Breast epithelium (tissue), 4 donors: ENCODE measurements around the gene SYT15B. TPM values are rescaled to one million over a fixed set of nuclear protein-coding genes. Genes with fewer than 3 reads are reported as not detected.
"Not testable (repeated sequence)": the region's sequence is repeated elsewhere in the genome, so short reads cannot be mapped to it uniquely, and the experiment has no call there.

Source experiments
- DNase-seq, 2 donors: peaks; one replicate each; pipeline ENCODE4 v3.0.0-alpha.2; 2019; ENCODE audit warnings: low spot score in 2 of 2
- H3K27ac ChIP-seq, 2 donors: fragments of 200-600 bp; sonication (generic) in 1 of 2; one replicate each; pipeline ENCODE4 v1.5.1; 2016 to 2019; ENCODE audit warnings: mild to moderate bottlenecking in 1 of 2
- H3K27me3 ChIP-seq, 2 donors: fragments of 200-600 bp; sonication (generic) in 1 of 2; one replicate each; pipeline versions ENCODE4 v1.5.1 to v1.6.0; 2017 to 2019; ENCODE audit warnings: control low read depth in 1 of 2, mild to moderate bottlenecking in 1 of 2
- H3K36me3 ChIP-seq: fragments of 200-600 bp; one replicate; pipeline ENCODE4 v1.5.1; 2019
- H3K4me1 ChIP-seq, 2 donors: fragments of 200-600 bp; sonication (generic); one replicate each; pipeline ENCODE4 v1.5.1; 2016 to 2019; ENCODE audit warnings: control low read depth in 1 of 2
- H3K4me3 ChIP-seq, 3 donors: fragments of 200-600 bp; sonication (generic); 1 replicate in 2 of 3; 2 replicates in 1 of 3; pipeline ENCODE4 v1.5.1; 2016 to 2019; ENCODE audit warnings: mild to moderate bottlenecking in 3 of 3, moderate library complexity in 2 of 3
- H3K9me3 ChIP-seq, 2 donors: fragments of 200-600 bp; sonication (generic) in 1 of 2; one replicate each; pipeline ENCODE4 v1.5.1; 2016 to 2019; ENCODE audit warnings: control low read depth in 1 of 2
- CTCF ChIP-seq, 3 donors: fragments of 450-650 bp; IDR thresholded peaks; one replicate each; pipeline ENCODE4 v1.5.1; 2016 to 2017; ENCODE audit warnings: antibody characterized with exemption in 3 of 3, mild to moderate bottlenecking in 3 of 3, moderate library complexity in 3 of 3
- intact Hi-C: fragments of 100-400 bp; cut with DNase I; formaldehyde crosslinking; loops from one replicate; pipeline ENCODE4 v1.15.1; 2023; ENCODE audit warnings: low total_unique reads
- total RNA-seq, 3 donors: library from RNA; depleted of rRNA; stranded (reverse); fragments of >200 nt; gene quantifications; one replicate each; pipeline ENCODE4 v1.1.0, GENCODE V29; 2016

SYT15B gene
- 1 to 10 TPM in 2 of 3 donors, under 1 TPM in 1; 0.73 to 3.8 (median 2.0) TPM for total RNA-seq

GRCh38 chr10:47763554-47764175 lies at the start of gene SYT15B:
Gene SYT15B, minus strand, starts transcription at chr10:47763592. Its CDS starts 952 bp downstream, at chr10:47762640.
- peak within 1 kb of the TSS; percentile 10 to 46 (median 28) for H3K4me3 ChIP-seq
- DNase-seq, H3K9me3 ChIP-seq, H3K4me1 ChIP-seq, H3K27me3 ChIP-seq, H3K36me3 ChIP-seq, H3K27ac ChIP-seq, intact Hi-C loops: not testable (repeated sequence)

- H3K9me3 ChIP-seq, H3K27ac ChIP-seq, intact Hi-C loops, DNase-seq, H3K36me3 ChIP-seq, H3K4me1 ChIP-seq, H3K4me3 ChIP-seq, H3K27me3 ChIP-seq: not testable (repeated sequence)
Measured at GRCh38 chr10:47779590-47779989, 16.2 kb upstream of the SYT15B start.

- H3K4me3 ChIP-seq, H3K4me1 ChIP-seq, H3K27me3 ChIP-seq, H3K9me3 ChIP-seq, intact Hi-C loops, H3K27ac ChIP-seq, H3K36me3 ChIP-seq: not testable (repeated sequence)
- peak in 1 of 3 donors; percentile 29 for TF ChIP-seq CTCF (IDR thresholded peaks at IDR 0.05)
- peak; percentile 53 to 71 for DNase-seq
Measured at GRCh38 chr10:47775361-47776231, 12.2 kb upstream of the SYT15B start.

GRCh38 chr10:47770745-47771144 lies 7.4 kb upstream of the SYT15B start:
- H3K4me3 ChIP-seq, DNase-seq, H3K27me3 ChIP-seq, intact Hi-C loops, H3K4me1 ChIP-seq, H3K27ac ChIP-seq, H3K36me3 ChIP-seq, H3K9me3 ChIP-seq: not testable (repeated sequence)

- H3K27ac ChIP-seq, H3K9me3 ChIP-seq, H3K36me3 ChIP-seq, H3K4me1 ChIP-seq, H3K27me3 ChIP-seq, DNase-seq, H3K4me3 ChIP-seq, intact Hi-C loops: not testable (repeated sequence)
Measured at GRCh38 chr10:47768578-47769115, 5.3 kb upstream of the SYT15B start.

- H3K27me3 ChIP-seq, H3K36me3 ChIP-seq, H3K4me1 ChIP-seq, DNase-seq, H3K4me3 ChIP-seq, H3K27ac ChIP-seq, H3K9me3 ChIP-seq, intact Hi-C loops: not testable (repeated sequence)
Measured at GRCh38 chr10:47768085-47768484, 4.7 kb upstream of the SYT15B start.

- H3K27me3 ChIP-seq, H3K36me3 ChIP-seq, H3K27ac ChIP-seq, DNase-seq, H3K4me1 ChIP-seq, H3K9me3 ChIP-seq, intact Hi-C loops, H3K4me3 ChIP-seq: not testable (repeated sequence)
Measured at GRCh38 chr10:47767236-47767635, 3.8 kb upstream of the SYT15B start.

- H3K27me3 ChIP-seq, H3K36me3 ChIP-seq, intact Hi-C loops: not testable (repeated sequence)
Measured at GRCh38 chr10:47765232-47765631, 1.8 kb upstream of the SYT15B start.

GRCh38 chr10:47762674-47763553 lies 478 bp downstream of the SYT15B start:
- H3K4me3 ChIP-seq, result peak overlapping the region; percentile 10 to 46 (median 28)
- H3K4me1 ChIP-seq, H3K9me3 ChIP-seq, DNase-seq, H3K36me3 ChIP-seq, H3K27me3 ChIP-seq, intact Hi-C loops, H3K27ac ChIP-seq: not testable (repeated sequence)

More at GRCh38 chr10:47765232-47765631, 1.8 kb upstream of the SYT15B start:
- H3K27ac ChIP-seq, H3K4me3 ChIP-seq, H3K9me3 ChIP-seq, H3K4me1 ChIP-seq, DNase-seq: not testable (repeated sequence)

- DNase-seq, H3K4me1 ChIP-seq, intact Hi-C loops, H3K27ac ChIP-seq, H3K27me3 ChIP-seq, H3K36me3 ChIP-seq, H3K4me3 ChIP-seq, H3K9me3 ChIP-seq: not testable (repeated sequence)
Measured at GRCh38 chr10:47758855-47759254, 4.5 kb downstream of the SYT15B start.

GRCh38 chr10:47756169-47756568 lies 7.2 kb downstream of the SYT15B start:
- H3K9me3 ChIP-seq, DNase-seq, H3K4me3 ChIP-seq, intact Hi-C loops, H3K27ac ChIP-seq, H3K27me3 ChIP-seq, H3K36me3 ChIP-seq, H3K4me1 ChIP-seq: not testable (repeated sequence)
